HL-60 (cell line): ENCODE measurements around the gene SSBP4.

Source experiments
- DNase-seq, 2 experiments: peaks; one replicate each; pipeline ENCODE4 v3.0.0-alpha.2; 2010 to 2020; ENCODE audit warnings: low read depth in 1 of 2, low spot score in 1 of 2
- H3K27ac ChIP-seq: fragments of 250-450 bp; sonication (Bioruptor Pico); replicated peaks from 2 replicates; pipeline ENCODE4 v1.5.1; 2020; ENCODE audit warnings: mild to moderate bottlenecking, moderate library complexity
- H3K27me3 ChIP-seq: fragments of 250-450 bp; sonication (Bioruptor Pico); 2 replicates; pipeline ENCODE4 v1.5.1; 2021; ENCODE audit warnings: mild to moderate bottlenecking, moderate library complexity; ENCODE audit not compliant: insufficient read depth, poor library complexity, severe bottlenecking
- H3K4me3 ChIP-seq: replicated peaks from 2 replicates; pipeline ENCODE4 v1.5.1; 2011; ENCODE audit warnings: mild to moderate bottlenecking, control low read depth, low read length; ENCODE audit not compliant: insufficient read depth
- GABPA ChIP-seq: IDR thresholded peaks from 2 replicates; pipeline ENCODE4 v1.6.1; 2012; ENCODE audit warnings: low read depth
- POLR2AphosphoS5 ChIP-seq: IDR thresholded peaks from 2 replicates; pipeline ENCODE4 v1.6.1; 2012; ENCODE audit warnings: low read depth
- SPI1 ChIP-seq: IDR thresholded peaks from 2 replicates; pipeline ENCODE4 v1.6.1; 2012; ENCODE audit warnings: low read depth, mild to moderate bottlenecking, borderline replicate concordance
- TF ChIP-seq, protein P1 (sequence below): IDR thresholded peaks from one replicate; pipeline ENCODE4 v1.5.1; 2011; ENCODE audit warnings: low read length, control low read depth, inconsistent platforms; ENCODE audit not compliant: insufficient read depth
- TF ChIP-seq, protein P2 (sequence below): IDR thresholded peaks from 2 replicates; pipeline ENCODE4 v1.6.1; 2012; ENCODE audit warnings: low read depth; ENCODE audit not compliant: insufficient replicate concordance

The SSBP4 gene

DNA sequence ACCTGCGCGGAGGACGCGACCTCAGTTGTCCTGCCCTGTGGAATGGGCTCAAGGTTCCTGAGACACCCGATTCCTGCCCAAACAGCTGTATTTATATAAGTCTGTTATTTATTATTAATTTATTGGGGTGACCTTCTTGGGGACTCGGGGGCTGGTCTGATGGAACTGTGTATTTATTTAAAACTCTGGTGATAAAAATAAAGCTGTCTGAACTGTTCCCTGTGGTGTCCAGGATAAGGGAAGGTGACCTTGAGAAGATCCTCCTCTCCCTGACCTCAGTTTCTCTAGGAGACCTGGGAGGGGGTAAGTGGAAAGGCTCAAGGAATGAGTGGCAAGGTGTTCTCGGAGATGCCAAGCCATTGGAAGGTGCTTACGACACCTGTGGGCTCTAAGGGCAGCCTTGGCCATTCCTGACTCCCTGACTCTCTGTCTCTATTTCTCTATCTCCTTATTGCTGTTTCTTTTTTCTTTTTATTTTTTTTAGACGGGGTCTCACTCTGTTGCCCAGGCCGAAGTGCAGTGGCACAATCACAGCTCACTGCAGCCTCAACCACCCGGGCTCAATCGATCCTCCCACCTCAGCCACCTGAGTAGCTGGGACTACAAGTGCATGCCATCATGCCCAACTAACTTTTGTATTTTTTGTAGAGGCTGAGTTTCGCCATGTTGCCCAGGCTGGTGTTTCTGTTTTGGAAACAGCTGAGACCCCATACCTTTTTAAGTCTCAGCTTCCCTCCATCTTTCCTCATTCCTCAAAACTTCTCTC lies 30.1 kb upstream of the SSBP4 start:
- peaks cover 7% of the 10 kb centered on the region for H3K27me3 ChIP-seq
- no peak overlapping the region for H3K27ac ChIP-seq
- TF ChIP-seq GABPA (no peak), POLR2AphosphoS5 (no peak), SPI1 (no peak)
- TF ChIP-seq, protein P1, sequence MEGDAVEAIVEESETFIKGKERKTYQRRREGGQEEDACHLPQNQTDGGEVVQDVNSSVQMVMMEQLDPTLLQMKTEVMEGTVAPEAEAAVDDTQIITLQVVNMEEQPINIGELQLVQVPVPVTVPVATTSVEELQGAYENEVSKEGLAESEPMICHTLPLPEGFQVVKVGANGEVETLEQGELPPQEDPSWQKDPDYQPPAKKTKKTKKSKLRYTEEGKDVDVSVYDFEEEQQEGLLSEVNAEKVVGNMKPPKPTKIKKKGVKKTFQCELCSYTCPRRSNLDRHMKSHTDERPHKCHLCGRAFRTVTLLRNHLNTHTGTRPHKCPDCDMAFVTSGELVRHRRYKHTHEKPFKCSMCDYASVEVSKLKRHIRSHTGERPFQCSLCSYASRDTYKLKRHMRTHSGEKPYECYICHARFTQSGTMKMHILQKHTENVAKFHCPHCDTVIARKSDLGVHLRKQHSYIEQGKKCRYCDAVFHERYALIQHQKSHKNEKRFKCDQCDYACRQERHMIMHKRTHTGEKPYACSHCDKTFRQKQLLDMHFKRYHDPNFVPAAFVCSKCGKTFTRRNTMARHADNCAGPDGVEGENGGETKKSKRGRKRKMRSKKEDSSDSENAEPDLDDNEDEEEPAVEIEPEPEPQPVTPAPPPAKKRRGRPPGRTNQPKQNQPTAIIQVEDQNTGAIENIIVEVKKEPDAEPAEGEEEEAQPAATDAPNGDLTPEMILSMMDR, result no peak
- TF ChIP-seq, protein P2, sequence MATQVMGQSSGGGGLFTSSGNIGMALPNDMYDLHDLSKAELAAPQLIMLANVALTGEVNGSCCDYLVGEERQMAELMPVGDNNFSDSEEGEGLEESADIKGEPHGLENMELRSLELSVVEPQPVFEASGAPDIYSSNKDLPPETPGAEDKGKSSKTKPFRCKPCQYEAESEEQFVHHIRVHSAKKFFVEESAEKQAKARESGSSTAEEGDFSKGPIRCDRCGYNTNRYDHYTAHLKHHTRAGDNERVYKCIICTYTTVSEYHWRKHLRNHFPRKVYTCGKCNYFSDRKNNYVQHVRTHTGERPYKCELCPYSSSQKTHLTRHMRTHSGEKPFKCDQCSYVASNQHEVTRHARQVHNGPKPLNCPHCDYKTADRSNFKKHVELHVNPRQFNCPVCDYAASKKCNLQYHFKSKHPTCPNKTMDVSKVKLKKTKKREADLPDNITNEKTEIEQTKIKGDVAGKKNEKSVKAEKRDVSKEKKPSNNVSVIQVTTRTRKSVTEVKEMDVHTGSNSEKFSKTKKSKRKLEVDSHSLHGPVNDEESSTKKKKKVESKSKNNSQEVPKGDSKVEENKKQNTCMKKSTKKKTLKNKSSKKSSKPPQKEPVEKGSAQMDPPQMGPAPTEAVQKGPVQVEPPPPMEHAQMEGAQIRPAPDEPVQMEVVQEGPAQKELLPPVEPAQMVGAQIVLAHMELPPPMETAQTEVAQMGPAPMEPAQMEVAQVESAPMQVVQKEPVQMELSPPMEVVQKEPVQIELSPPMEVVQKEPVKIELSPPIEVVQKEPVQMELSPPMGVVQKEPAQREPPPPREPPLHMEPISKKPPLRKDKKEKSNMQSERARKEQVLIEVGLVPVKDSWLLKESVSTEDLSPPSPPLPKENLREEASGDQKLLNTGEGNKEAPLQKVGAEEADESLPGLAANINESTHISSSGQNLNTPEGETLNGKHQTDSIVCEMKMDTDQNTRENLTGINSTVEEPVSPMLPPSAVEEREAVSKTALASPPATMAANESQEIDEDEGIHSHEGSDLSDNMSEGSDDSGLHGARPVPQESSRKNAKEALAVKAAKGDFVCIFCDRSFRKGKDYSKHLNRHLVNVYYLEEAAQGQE, result no peak
- no peak overlapping the region for H3K4me3 ChIP-seq
- no peak for DNase-seq

GRCh38 chr19:18389726-18390064 lies 29.5 kb upstream of the SSBP4 start:
- Histone ChIP-seq H3K27ac (no peak overlapping the region), H3K27me3 (peaks cover 7% of the 10 kb centered on the region)

DNA sequence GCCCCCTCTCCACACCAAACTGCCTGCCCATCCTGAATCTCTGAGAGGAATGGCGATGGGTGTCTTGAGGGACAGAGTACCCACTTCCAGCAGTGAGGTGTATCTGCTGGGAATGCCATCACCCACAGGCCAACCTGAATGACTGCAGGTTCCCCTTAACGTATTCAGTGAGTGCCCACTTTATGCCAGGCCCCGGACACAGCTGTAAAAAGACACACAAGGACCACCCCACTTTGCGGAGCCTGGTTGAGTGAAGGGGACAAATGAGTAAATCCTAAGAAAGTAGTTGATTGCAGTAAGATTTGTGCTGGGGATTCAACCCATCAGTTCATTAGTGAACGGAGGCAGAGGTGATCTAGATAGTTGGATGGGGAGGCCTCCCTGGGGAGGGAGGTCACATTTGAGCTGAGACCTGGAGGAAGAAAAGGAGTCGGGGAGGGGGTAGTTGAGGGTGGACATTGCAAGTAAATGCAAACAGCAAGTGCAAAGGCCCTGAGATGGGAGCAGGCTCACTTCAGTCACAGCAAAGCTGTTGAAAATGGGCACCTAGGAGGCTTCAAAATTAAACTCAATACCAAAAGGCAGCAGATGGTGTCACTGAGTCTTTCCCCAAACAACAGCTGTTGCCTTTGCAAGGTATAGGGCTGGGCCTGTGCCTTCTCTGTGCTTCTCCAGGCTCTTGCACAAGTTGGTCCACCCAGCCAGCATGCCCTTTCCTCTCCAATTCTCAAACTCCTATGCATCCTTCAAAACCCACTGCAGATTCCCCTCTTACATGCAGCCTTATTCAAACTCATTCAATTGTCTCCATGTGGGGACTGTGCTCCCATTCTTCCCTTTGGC lies 28.9 kb upstream of the SSBP4 start:
- TF ChIP-seq SPI1, result no peak
- TF ChIP-seq POLR2AphosphoS5, result no peak
- TF ChIP-seq, protein P2, result no peak
- TF ChIP-seq, protein P1, result no peak
- no peak for TF ChIP-seq GABPA
- Histone ChIP-seq H3K27ac (no peak overlapping the region), H3K4me3 (no peak overlapping the region), H3K27me3 (peaks cover 5% of the 10 kb centered on the region)
- DNase-seq, result no peak

More at GRCh38 chr19:18389726-18390064, 29.5 kb upstream of the SSBP4 start:
- TF ChIP-seq SPI1 (no peak), GABPA (no peak), POLR2AphosphoS5 (no peak)
- TF ChIP-seq, protein P2, result no peak
- TF ChIP-seq, protein P1, result no peak
- DNase-seq, result no peak
- no peak overlapping the region for H3K4me3 ChIP-seq
